Thyroid gland (tissue), 4 donors: Measurements from ENCODE around the gene CDC14A.

Experiments used
- CTCF ChIP-seq, 6 experiments: fragments of 200-600 bp in 3 of 6; fragments of 450-650 bp in 3 of 6; sonication (generic) in 3 of 6; IDR thresholded peaks; one replicate each; pipeline ENCODE4 v1.5.1; 2016 to 2019; ENCODE audit warnings: antibody characterized with exemption in 6 of 6, mild to moderate bottlenecking in 2 of 6, inconsistent platforms in 1 of 6, moderate library complexity in 1 of 6
- POLR2A ChIP-seq, 2 donors: fragments of 450-650 bp; IDR thresholded peaks; one replicate each; pipeline ENCODE4 v1.6.1; 2017; ENCODE audit warnings: antibody characterized with exemption in 2 of 2, mild to moderate bottlenecking in 2 of 2, moderate library complexity in 1 of 2

GRCh38 chr1:100506217-100506616, 153.9 kb downstream of the CDC14A start:
- TF ChIP-seq CTCF (IDR thresholded peaks at IDR 0.05) (no peak), POLR2A (IDR thresholded peaks at IDR 0.05) (no peak)
